Thymus (tissue), 14 donors: ENCODE measurements around the gene CELF4. TPM values are rescaled to one million over a fixed set of nuclear protein-coding genes. Genes with fewer than 3 reads are reported as not detected.

Experiments
- DNase-seq, 9 donors: peaks; one replicate each; pipeline ENCODE4 v3.0.0-alpha.2; 2013; ENCODE audit warnings: low spot score in 9 of 9, low read depth in 6 of 9, missing footprints in 1 of 9
- H3K27ac ChIP-seq, 2 donors: one replicate each; pipeline ENCODE4 v1.5.1; 2013; ENCODE audit warnings: control low read depth in 1 of 2, low read depth in 1 of 2, low read length in 1 of 2, mild to moderate bottlenecking in 1 of 2, moderate library complexity in 1 of 2
- H3K27me3 ChIP-seq, 2 donors: one replicate each; pipeline ENCODE4 v1.5.1; 2013; ENCODE audit warnings: low read length in 1 of 2; ENCODE audit not compliant: control insufficient read depth in 2 of 2, insufficient read depth in 1 of 2
- H3K36me3 ChIP-seq, 2 donors: one replicate each; pipeline ENCODE4 v1.5.1; 2013; ENCODE audit warnings: low read length in 1 of 2, mild to moderate bottlenecking in 1 of 2, moderate library complexity in 1 of 2; ENCODE audit not compliant: control insufficient read depth in 2 of 2, insufficient read depth in 2 of 2
- H3K4me1 ChIP-seq, 2 donors: one replicate each; pipeline ENCODE4 v1.5.1; 2013; ENCODE audit warnings: low read length in 2 of 2; ENCODE audit not compliant: control insufficient read depth in 2 of 2, insufficient read depth in 2 of 2
- H3K4me3 ChIP-seq, 2 donors: one replicate each; pipeline ENCODE4 v1.5.1; 2013; ENCODE audit warnings: low read length in 2 of 2, control low read depth in 1 of 2, mild to moderate bottlenecking in 1 of 2
- H3K9me3 ChIP-seq, 2 donors: one replicate each; pipeline ENCODE4 v1.5.1; 2013; ENCODE audit warnings: low read length in 1 of 2, mild to moderate bottlenecking in 1 of 2; ENCODE audit not compliant: control insufficient read depth in 2 of 2, insufficient read depth in 1 of 2
- WGBS: extraction: QIAGEN DNeasy Blood & Tissue Kit; methylation state at CpG from one replicate; pipeline ENCODE4 v1.1.7; 2013; 5-methylcytosine and 5-hydroxymethylcytosine counted together
- long read RNA-seq, 10 donors: transcript quantifications; one replicate each; lab custom pipeline, GENCODE V29; 2026
- polyA plus RNA-seq: library from polyadenylated mRNA; stranded (reverse); fragments of 200-250 nt; gene quantifications from one replicate; pipeline ENCODE4 v1.2.3, GENCODE V29; 2013
- total RNA-seq: library from RNA; stranded (reverse); fragments of 120-200 nt; gene quantifications from one replicate; pipeline ENCODE4 v1.2.4, GENCODE V29; 2013
- donor health status: healthy.

Gene CELF4
- 0.05 TPM for total RNA-seq
- polyA plus RNA-seq, result 0.39 TPM
- long read RNA-seq, donor 1, result 0 reads
- long read RNA-seq, donor 2, result 0 reads
- long read RNA-seq, donor 3, result 0 reads
- long read RNA-seq, donor 4, result 0 reads
- long read RNA-seq, donor 5, partial matches to known transcripts, result 0 of 1 reads
- long read RNA-seq, donor 5, other reads (novel, unspliced or antisense), result 0 of 1 reads
- long read RNA-seq, donor 6, result 0 reads
- long read RNA-seq, donor 7, result 0 reads
- long read RNA-seq, donor 8, result 0 reads
- long read RNA-seq, donor 9, result 0 reads
- long read RNA-seq, donor 10, result 0 reads

GRCh38 chr18:37565101-37565976, at the start of gene CELF4:
TSS of gene CELF4 (minus strand) at chr18:37565798.
- Histone ChIP-seq H3K36me3 (no peaks in the 10 kb centered on the region), H3K9me3 (no peaks in the 10 kb centered on the region), H3K27me3 (peaks cover 50 to 83% of the 10 kb centered on the region in 2 donors), H3K4me1 (no peaks in the 10 kb centered on the region), H3K27ac (no peak within 1 kb of the TSS), H3K4me3 (no peak within 1 kb of the TSS)
- DNase-seq, result no peak
- WGBS, result 3% methylated on average over 62 of the region's 62 CpGs

- Histone ChIP-seq H3K4me1 (no peaks in the 10 kb centered on the region), H3K27ac (no peak overlapping the region), H3K36me3 (no peaks in the 10 kb centered on the region), H3K4me3 (no peak overlapping the region), H3K27me3 (no peaks in the 10 kb centered on the region), H3K9me3 (no peaks in the 10 kb centered on the region)
- DNase-seq, result no peak
- 76% methylated on average over 1 of the region's 1 CpG for WGBS
Measured at GRCh38 chr18:37613253-37613565, 47.6 kb upstream of the CELF4 start.

GRCh38 chr18:37612524-37613252, 47.1 kb upstream of the CELF4 start:
- H3K27me3 ChIP-seq, result no peaks in the 10 kb centered on the region
- WGBS, result 77% methylated on average over 5 of the region's 5 CpGs
- DNase-seq, result no peak

GRCh38 chr18:37611614-37612279, 46.1 kb upstream of the CELF4 start:
- Histone ChIP-seq H3K9me3 (no peaks in the 10 kb centered on the region), H3K4me1 (no peaks in the 10 kb centered on the region), H3K36me3 (no peaks in the 10 kb centered on the region), H3K4me3 (no peak overlapping the region), H3K27ac (no peak overlapping the region), H3K27me3 (no peaks in the 10 kb centered on the region)
- 95% methylated on average over 5 of the region's 5 CpGs for WGBS
- DNase-seq, result no peak

More at GRCh38 chr18:37612524-37613252, 47.1 kb upstream of the CELF4 start:
- Histone ChIP-seq H3K4me1 (no peaks in the 10 kb centered on the region), H3K27ac (no peak overlapping the region), H3K9me3 (no peaks in the 10 kb centered on the region), H3K4me3 (no peak overlapping the region), H3K36me3 (no peaks in the 10 kb centered on the region)

- Histone ChIP-seq H3K27ac (no peak overlapping the region), H3K4me3 (no peak overlapping the region), H3K36me3 (no peaks in the 10 kb centered on the region), H3K9me3 (no peaks in the 10 kb centered on the region), H3K27me3 (no peaks in the 10 kb centered on the region), H3K4me1 (no peaks in the 10 kb centered on the region)
- 98% methylated on average over 10 of the region's 10 CpGs for WGBS
- no peak for DNase-seq
Measured at GRCh38 chr18:37608876-37609275, 43.3 kb upstream of the CELF4 start.

GRCh38 chr18:37607281-37607680, 41.7 kb upstream of the CELF4 start:
- no peak for DNase-seq
- no peak overlapping the region for H3K27ac ChIP-seq
- H3K4me3 ChIP-seq, result no peak overlapping the region
- no peaks in the 10 kb centered on the region for H3K9me3 ChIP-seq
- no peaks in the 10 kb centered on the region for H3K36me3 ChIP-seq
- no peaks in the 10 kb centered on the region for H3K27me3 ChIP-seq
- no peaks in the 10 kb centered on the region for H3K4me1 ChIP-seq
- 91% methylated on average over 11 of the region's 11 CpGs for WGBS

GRCh38 chr18:37604032-37604431, 38.4 kb upstream of the CELF4 start:
- WGBS, result 83% methylated on average over 4 of the region's 4 CpGs

GRCh38 chr18:37598966-37599896, 33.6 kb upstream of the CELF4 start:
- Histone ChIP-seq H3K4me1 (no peaks in the 10 kb centered on the region), H3K4me3 (no peak overlapping the region), H3K9me3 (no peaks in the 10 kb centered on the region), H3K27me3 (no peaks in the 10 kb centered on the region), H3K27ac (no peak overlapping the region), H3K36me3 (no peaks in the 10 kb centered on the region)
- DNase-seq, result no peak
- WGBS, result 89% methylated on average over 19 of the region's 19 CpGs

More at GRCh38 chr18:37604032-37604431, 38.4 kb upstream of the CELF4 start:
- Histone ChIP-seq H3K36me3 (no peaks in the 10 kb centered on the region), H3K9me3 (no peaks in the 10 kb centered on the region), H3K27ac (no peak overlapping the region), H3K27me3 (no peaks in the 10 kb centered on the region), H3K4me1 (no peaks in the 10 kb centered on the region), H3K4me3 (no peak overlapping the region)
- DNase-seq, result no peak
